Panc1 (cell line): Measurements from ENCODE around the gene ADGRV1.

Source experiments
- POLR2AphosphoS5 ChIP-seq: IDR thresholded peaks from 2 replicates; pipeline ENCODE4 v1.6.1; 2012; ENCODE audit warnings: mild to moderate bottlenecking, low read depth, low read length, moderate library complexity
- TCF7L2 ChIP-seq: IDR thresholded peaks from 2 replicates; pipeline ENCODE4 v1.6.1; 2011; ENCODE audit warnings: mild to moderate bottlenecking, low read depth, low read length, inconsistent platforms
- TF ChIP-seq, protein P1 (sequence below): fragments of 450-650 bp; IDR thresholded peaks from 2 replicates; pipeline ENCODE4 v1.5.1; 2017; ENCODE audit warnings: mild to moderate bottlenecking

GRCh38 chr5:91168859-91169258 is 610.3 kb downstream of the ADGRV1 start:
- TF ChIP-seq POLR2AphosphoS5 (no peak), TCF7L2 (no peak)
- TF ChIP-seq, protein P1, sequence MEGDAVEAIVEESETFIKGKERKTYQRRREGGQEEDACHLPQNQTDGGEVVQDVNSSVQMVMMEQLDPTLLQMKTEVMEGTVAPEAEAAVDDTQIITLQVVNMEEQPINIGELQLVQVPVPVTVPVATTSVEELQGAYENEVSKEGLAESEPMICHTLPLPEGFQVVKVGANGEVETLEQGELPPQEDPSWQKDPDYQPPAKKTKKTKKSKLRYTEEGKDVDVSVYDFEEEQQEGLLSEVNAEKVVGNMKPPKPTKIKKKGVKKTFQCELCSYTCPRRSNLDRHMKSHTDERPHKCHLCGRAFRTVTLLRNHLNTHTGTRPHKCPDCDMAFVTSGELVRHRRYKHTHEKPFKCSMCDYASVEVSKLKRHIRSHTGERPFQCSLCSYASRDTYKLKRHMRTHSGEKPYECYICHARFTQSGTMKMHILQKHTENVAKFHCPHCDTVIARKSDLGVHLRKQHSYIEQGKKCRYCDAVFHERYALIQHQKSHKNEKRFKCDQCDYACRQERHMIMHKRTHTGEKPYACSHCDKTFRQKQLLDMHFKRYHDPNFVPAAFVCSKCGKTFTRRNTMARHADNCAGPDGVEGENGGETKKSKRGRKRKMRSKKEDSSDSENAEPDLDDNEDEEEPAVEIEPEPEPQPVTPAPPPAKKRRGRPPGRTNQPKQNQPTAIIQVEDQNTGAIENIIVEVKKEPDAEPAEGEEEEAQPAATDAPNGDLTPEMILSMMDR: no peak
